WTC11 (cell line): ENCODE data around the gene HADHB. TPM values are rescaled to one million over a fixed set of nuclear protein-coding genes. Genes with fewer than 3 reads are reported as not detected.

ENCODE experiments used
- AR ChIP-seq: fragments of 250-450 bp; sonication (Bioruptor Pico); IDR thresholded peaks from 2 replicates; pipeline ENCODE4 v1.9.0; 2021; ENCODE audit warnings: mild to moderate bottlenecking
- ATF1 ChIP-seq: sonication (generic); formaldehyde crosslinking; IDR thresholded peaks from 2 replicates; pipeline ENCODE4 v1.8.1; 2023; ENCODE audit warnings: mild to moderate bottlenecking, moderate library complexity, missing genetic modification reagents
- CREB1 ChIP-seq: sonication (generic); formaldehyde crosslinking; IDR thresholded peaks from 2 replicates; pipeline ENCODE4 v1.8.0; 2023; ENCODE audit warnings: mild to moderate bottlenecking, missing genetic modification reagents
- CREM ChIP-seq: sonication (generic); formaldehyde crosslinking; IDR thresholded peaks from 2 replicates; pipeline ENCODE4 v1.8.1; 2022; ENCODE audit warnings: mild to moderate bottlenecking, missing genetic modification reagents, moderate library complexity
- EMX1 ChIP-seq: fragments of 250-450 bp; sonication (Bioruptor Pico); IDR thresholded peaks from 2 replicates; pipeline ENCODE4 v1.8.0; 2021; ENCODE audit warnings: mild to moderate bottlenecking
- ERG ChIP-seq: fragments of 250-450 bp; sonication (Bioruptor Pico); IDR thresholded peaks from 2 replicates; pipeline ENCODE4 v1.8.0; 2021; ENCODE audit warnings: mild to moderate bottlenecking
- ESRRA ChIP-seq: sonication (generic); formaldehyde crosslinking; IDR thresholded peaks from 2 replicates; pipeline ENCODE4 v1.8.1; 2022; ENCODE audit warnings: mild to moderate bottlenecking, missing genetic modification reagents, borderline replicate concordance
- FOXJ3 ChIP-seq: sonication (generic); formaldehyde crosslinking; IDR thresholded peaks from 2 replicates; pipeline ENCODE4 v1.9.0; 2021; ENCODE audit warnings: missing genetic modification reagents, mild to moderate bottlenecking, borderline replicate concordance
- GABPB1 ChIP-seq: sonication (generic); formaldehyde crosslinking; IDR thresholded peaks from 2 replicates; pipeline ENCODE4 v1.8.1; 2023; ENCODE audit warnings: mild to moderate bottlenecking, missing genetic modification reagents
- HMGXB4 ChIP-seq: sonication (generic); formaldehyde crosslinking; IDR thresholded peaks from 2 replicates; pipeline ENCODE4 v1.8.1; 2023; ENCODE audit warnings: mild to moderate bottlenecking, moderate library complexity, missing genetic modification reagents
- KAT7 ChIP-seq: sonication (generic); formaldehyde crosslinking; IDR thresholded peaks from 2 replicates; pipeline ENCODE4 v1.8.1; 2023; ENCODE audit warnings: missing genetic modification reagents, mild to moderate bottlenecking, borderline replicate concordance
- MAX ChIP-seq: sonication (generic); formaldehyde crosslinking; IDR thresholded peaks from 2 replicates; pipeline ENCODE4 v1.8.0; 2022; ENCODE audit warnings: mild to moderate bottlenecking, missing genetic modification reagents
- MYBL2 ChIP-seq: sonication (generic); formaldehyde crosslinking; IDR thresholded peaks from 2 replicates; pipeline ENCODE4 v1.8.1; 2023; ENCODE audit warnings: mild to moderate bottlenecking, moderate library complexity, missing genetic modification reagents
- NFATC4 ChIP-seq: fragments of 250-450 bp; sonication (Bioruptor Pico); IDR thresholded peaks from 2 replicates; pipeline ENCODE4 v1.9.0; 2021; ENCODE audit warnings: mild to moderate bottlenecking
- NFYB ChIP-seq: sonication (generic); formaldehyde crosslinking; conservative IDR thresholded peaks from 2 replicates; pipeline ENCODE4 v1.8.0; 2022; ENCODE audit warnings: low read depth, missing genetic modification reagents
- PRDM15 ChIP-seq: sonication (generic); formaldehyde crosslinking; IDR thresholded peaks from 2 replicates; pipeline ENCODE4 v1.8.0; 2022; ENCODE audit warnings: missing genetic modification reagents
- RELA ChIP-seq: sonication (generic); formaldehyde crosslinking; IDR thresholded peaks from 2 replicates; pipeline ENCODE4 v1.8.1; 2022; ENCODE audit warnings: missing genetic modification reagents, mild to moderate bottlenecking, borderline replicate concordance
- SMAD4 ChIP-seq: sonication (generic); formaldehyde crosslinking; IDR thresholded peaks from 2 replicates; pipeline ENCODE4 v1.8.0; 2022; ENCODE audit warnings: mild to moderate bottlenecking, missing genetic modification reagents
- SOX15 ChIP-seq: fragments of 250-450 bp; sonication (Bioruptor Pico); IDR thresholded peaks from 2 replicates; pipeline ENCODE4 v1.9.0; 2021; ENCODE audit warnings: mild to moderate bottlenecking
- TEAD4 ChIP-seq: sonication (generic); formaldehyde crosslinking; IDR thresholded peaks from 2 replicates; pipeline ENCODE4 v1.8.0; 2022; ENCODE audit warnings: mild to moderate bottlenecking, missing genetic modification reagents
- ZBTB43 ChIP-seq: sonication (generic); formaldehyde crosslinking; IDR thresholded peaks from 2 replicates; pipeline ENCODE4 v1.8.1; 2023; ENCODE audit warnings: mild to moderate bottlenecking, missing genetic modification reagents
- ZNF121 ChIP-seq: sonication (generic); formaldehyde crosslinking; IDR thresholded peaks from 2 replicates; pipeline ENCODE4 v1.8.0; 2023; ENCODE audit warnings: missing genetic modification reagents
- ZNF263 ChIP-seq: sonication (generic); formaldehyde crosslinking; IDR thresholded peaks from 2 replicates; pipeline ENCODE4 v1.8.1; 2022; ENCODE audit warnings: low read depth, mild to moderate bottlenecking, moderate library complexity, missing genetic modification reagents
- ZNF317 ChIP-seq: sonication (generic); formaldehyde crosslinking; IDR thresholded peaks from 2 replicates; pipeline ENCODE4 v1.8.1; 2023; ENCODE audit warnings: low read depth, mild to moderate bottlenecking, moderate library complexity, missing genetic modification reagents, borderline replicate concordance
- total RNA-seq: library from RNA; stranded (reverse); gene quantifications from 3 replicates; pipeline ENCODE4 v1.2.3, GENCODE V29; 2021
- TF ChIP-seq, protein P1 (sequence below): sonication (generic); formaldehyde crosslinking; IDR thresholded peaks from 2 replicates; pipeline ENCODE4 v1.8.1; 2022; ENCODE audit warnings: mild to moderate bottlenecking, missing genetic modification reagents, moderate library complexity, borderline replicate concordance
- TF ChIP-seq, protein P2 (sequence below): sonication (generic); formaldehyde crosslinking; IDR thresholded peaks from 2 replicates; pipeline ENCODE4 v1.8.0; 2023; ENCODE audit warnings: missing genetic modification reagents

HADHB gene
- total RNA-seq, 1 experiment from 2014 or later, result 60.7 TPM

DNA sequence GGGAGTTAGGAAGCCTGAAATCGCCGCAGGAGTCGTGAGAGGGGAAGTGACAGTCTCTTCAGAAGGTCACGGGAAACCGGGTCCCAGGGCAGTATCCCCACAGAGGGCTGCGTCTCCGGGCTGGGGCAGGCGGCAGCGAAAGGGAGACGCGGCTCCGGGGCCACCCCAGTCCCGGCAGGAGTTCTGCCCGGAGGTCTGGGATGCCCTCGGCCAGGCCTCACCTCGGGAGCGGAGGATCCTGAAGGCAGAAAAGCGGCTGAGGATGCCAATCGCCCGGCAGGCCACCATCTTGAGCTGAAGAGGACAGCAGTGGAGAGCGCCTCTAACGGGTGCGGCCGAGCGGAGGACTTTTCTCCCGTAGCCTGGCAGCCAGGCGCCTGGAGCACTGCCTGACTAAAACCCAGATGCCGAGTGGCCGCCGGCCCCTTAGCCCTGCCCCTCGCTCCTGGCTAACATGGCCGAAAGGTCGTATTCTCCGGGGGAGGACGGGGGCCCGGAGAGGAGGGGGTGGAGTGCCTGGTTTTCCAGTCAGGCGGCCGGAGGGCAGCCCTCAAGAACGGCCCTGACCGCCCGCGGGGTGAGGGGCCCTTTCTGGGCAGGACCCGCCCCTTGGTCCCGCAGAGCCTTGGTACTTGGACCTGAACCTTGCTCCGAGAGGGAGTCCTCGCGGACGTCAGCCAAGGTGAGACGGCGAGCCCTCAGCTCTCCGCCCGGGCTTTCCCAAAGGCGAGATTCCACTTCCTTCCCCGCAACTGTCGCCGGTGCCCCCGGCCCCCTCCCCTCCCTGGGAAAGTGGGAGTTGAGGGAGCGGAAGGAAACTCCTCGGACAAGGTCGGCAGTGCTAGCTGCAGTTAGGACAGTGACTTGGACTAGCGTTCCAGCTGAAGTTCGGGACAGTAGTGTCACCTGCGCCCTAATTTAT, at the start of gene HADHB, which contains the start of gene HADHA (continued):
- TF ChIP-seq, protein P1, sequence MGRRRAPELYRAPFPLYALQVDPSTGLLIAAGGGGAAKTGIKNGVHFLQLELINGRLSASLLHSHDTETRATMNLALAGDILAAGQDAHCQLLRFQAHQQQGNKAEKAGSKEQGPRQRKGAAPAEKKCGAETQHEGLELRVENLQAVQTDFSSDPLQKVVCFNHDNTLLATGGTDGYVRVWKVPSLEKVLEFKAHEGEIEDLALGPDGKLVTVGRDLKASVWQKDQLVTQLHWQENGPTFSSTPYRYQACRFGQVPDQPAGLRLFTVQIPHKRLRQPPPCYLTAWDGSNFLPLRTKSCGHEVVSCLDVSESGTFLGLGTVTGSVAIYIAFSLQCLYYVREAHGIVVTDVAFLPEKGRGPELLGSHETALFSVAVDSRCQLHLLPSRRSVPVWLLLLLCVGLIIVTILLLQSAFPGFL (CRISPR knock-in tag), result no peak
- 0 out of 2 replicates have a peak, but pooled peaks have one; percentile 52 for TF ChIP-seq RELA
- no peak for TF ChIP-seq TEAD4 (CRISPR knock-in tag)
- no peak for TF ChIP-seq PRDM15 (CRISPR knock-in tag)
- no peak for TF ChIP-seq ATF1
- no peak for TF ChIP-seq SOX15
- peak; percentile 76; the same call in 1 of the 2 replicates for TF ChIP-seq HMGXB4
- no peak for TF ChIP-seq AR (CRISPR knock-in tag)
- TF ChIP-seq MYBL2 (CRISPR knock-in tag), result no peak
- no peak for TF ChIP-seq SMAD4 (CRISPR knock-in tag)
- TF ChIP-seq NFATC4 (CRISPR knock-in tag), result no peak
- TF ChIP-seq MAX (CRISPR knock-in tag), result peak; percentile 38; the same call in 1 of the 2 replicates
- no peak for TF ChIP-seq CREM (CRISPR knock-in tag)
- TF ChIP-seq EMX1 (CRISPR knock-in tag), result no peak
- TF ChIP-seq, protein P2, sequence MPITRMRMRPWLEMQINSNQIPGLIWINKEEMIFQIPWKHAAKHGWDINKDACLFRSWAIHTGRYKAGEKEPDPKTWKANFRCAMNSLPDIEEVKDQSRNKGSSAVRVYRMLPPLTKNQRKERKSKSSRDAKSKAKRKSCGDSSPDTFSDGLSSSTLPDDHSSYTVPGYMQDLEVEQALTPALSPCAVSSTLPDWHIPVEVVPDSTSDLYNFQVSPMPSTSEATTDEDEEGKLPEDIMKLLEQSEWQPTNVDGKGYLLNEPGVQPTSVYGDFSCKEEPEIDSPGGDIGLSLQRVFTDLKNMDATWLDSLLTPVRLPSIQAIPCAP (CRISPR knock-in tag), result no peak
- no peak; the same call in 1 of the 2 replicates for TF ChIP-seq KAT7 (CRISPR knock-in tag)
- no peak for TF ChIP-seq FOXJ3 (CRISPR knock-in tag)
- TF ChIP-seq ESRRA (CRISPR knock-in tag), result peak; percentile 40; the same call in 1 of the 2 replicates
- no peak for TF ChIP-seq ZNF317 (CRISPR knock-in tag)
- TF ChIP-seq GABPB1 (CRISPR knock-in tag), result no peak
- no peak; the same call in none of the 2 replicates for TF ChIP-seq ZBTB43 (CRISPR knock-in tag)
- no peak for TF ChIP-seq CREB1 (CRISPR knock-in tag)
- no peak; the same call in 1 of the 2 replicates for TF ChIP-seq ZNF263
- TF ChIP-seq NFYB, result no peak
- no peak for TF ChIP-seq ZNF121 (CRISPR knock-in tag)
- no peak for TF ChIP-seq ERG (CRISPR knock-in tag)
